Activated naive CD8-positive, alpha-beta T cell (primary cell): ENCODE measurements around the gene CTBP1.

Experiments
- H3K27ac Mint-ChIP-seq: one replicate; pipeline ENCODE4 v1.8.0; 2021; ENCODE audit warnings: mixed read lengths
- H3K27me3 Mint-ChIP-seq: one replicate; pipeline ENCODE4 v1.8.0; 2021; ENCODE audit warnings: mixed read lengths
- H3K36me3 Mint-ChIP-seq: one replicate; pipeline ENCODE4 v1.8.0; 2021; ENCODE audit warnings: mixed read lengths
- H3K4me1 Mint-ChIP-seq: one replicate; pipeline ENCODE4 v1.8.0; 2021; ENCODE audit warnings: low read depth, mixed read lengths
- H3K4me3 Mint-ChIP-seq: one replicate; pipeline ENCODE4 v1.8.0; 2021; ENCODE audit warnings: mild to moderate bottlenecking, mixed read lengths
- H3K9me3 Mint-ChIP-seq: one replicate; pipeline ENCODE4 v1.8.0; 2021; ENCODE audit warnings: low read depth, mixed read lengths

Gene CTBP1

DNA sequence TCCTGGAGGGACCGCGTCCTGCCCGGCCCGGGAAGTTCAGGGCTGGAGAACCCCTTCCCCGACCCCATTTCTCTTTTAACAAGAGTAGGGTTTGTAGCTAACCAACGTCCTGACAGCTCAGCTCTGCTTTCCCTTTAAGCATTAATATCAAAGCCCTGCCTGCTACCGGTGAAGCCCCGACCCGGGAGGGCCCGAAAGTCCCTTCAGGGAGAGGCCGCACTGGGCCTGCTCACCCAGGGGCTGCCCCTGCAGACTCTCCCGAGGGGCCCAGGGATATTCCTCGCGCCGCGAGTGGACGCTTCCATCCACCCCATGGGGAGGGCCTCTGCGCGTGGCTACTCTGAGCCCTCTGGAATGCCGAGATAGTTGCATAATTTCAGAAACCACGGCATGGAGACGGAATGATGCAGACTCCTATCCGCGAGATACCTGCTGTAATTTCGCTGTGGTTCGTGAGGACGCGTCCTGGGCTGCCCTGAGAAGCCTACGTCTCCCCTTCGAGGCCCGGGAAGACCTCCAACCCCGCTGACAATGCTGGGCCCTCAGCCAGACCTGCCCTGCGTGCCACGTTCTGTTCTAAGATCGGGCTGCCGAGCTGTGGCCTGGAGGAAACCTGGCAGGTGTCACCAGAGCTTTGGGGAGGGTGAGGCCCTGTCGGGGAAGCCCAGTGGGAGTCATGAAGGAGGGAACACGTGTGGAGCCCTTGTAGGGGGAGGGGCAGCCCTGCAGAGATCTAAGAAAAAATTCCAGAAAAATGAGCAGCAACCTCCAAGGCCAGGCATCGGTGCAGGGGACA lies 999 bp upstream of the CTBP1 start:
- Mint-ChIP-seq H3K9me3 (no peaks in the 10 kb centered on the region), H3K4me1 (peaks cover 67% of the 10 kb centered on the region), H3K36me3 (peaks cover 2% of the 10 kb centered on the region), H3K27ac (peak overlapping the region; percentile 96), H3K27me3 (no peaks in the 10 kb centered on the region), H3K4me3 (peak overlapping the region; percentile 87)

DNA sequence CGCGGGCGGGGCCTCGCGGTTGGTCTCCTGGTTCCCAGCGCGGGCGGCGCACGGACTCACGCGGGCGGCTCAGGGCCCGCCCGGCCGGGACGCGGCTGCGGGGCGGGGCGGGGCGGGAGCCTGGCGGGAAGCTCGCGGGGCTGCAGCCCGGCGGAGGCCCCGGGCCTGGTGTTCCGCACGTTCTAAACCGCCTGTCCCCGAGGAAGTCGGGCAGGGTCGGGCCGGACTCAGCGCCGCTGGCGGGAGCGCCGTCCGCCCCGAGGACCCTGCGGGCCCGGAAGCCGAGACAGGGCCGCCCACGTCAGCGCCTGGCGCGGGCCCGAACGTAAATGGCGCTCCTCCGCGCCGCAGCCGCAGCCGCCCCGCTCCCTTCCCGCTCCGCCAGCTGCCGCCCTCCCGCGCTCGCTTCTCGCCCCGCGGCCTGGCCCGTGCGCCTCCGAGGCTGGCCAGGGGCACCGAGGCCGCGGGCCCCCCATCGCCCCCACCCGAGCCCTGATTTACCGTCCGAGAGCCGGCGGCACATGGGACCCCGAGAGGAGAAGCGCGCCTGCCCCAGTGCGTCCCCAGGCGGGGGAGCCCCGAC lies 309 bp upstream of the CTBP1 start:
- peak overlapping the region; percentile 96 for H3K27ac Mint-ChIP-seq
- H3K4me3 Mint-ChIP-seq, result peak overlapping the region; percentile 87
- H3K36me3 Mint-ChIP-seq, result no peaks in the 10 kb centered on the region
- H3K9me3 Mint-ChIP-seq, result no peaks in the 10 kb centered on the region
- H3K27me3 Mint-ChIP-seq, result no peaks in the 10 kb centered on the region
- H3K4me1 Mint-ChIP-seq, result peaks cover 65% of the 10 kb centered on the region

DNA sequence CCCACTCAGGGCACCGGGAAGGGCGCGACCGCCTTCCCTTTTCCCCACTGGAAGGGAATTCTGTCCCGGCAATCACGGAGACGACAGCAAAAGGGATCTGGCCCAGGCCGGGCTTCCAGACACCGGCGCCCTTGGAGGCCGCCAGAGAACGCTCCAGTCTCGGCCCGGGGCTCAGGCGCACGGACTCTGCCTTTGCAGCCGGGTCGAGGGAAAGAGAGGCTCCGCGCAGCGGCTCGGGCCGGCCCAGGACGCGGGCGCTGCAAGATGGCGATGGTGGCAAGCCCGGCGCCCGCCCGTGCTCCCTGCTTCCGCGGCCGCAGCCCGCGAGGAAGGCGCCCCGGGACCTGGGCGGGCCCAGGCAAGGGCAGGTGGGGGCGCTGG lies 1.1 kb downstream of the CTBP1 start:
- H3K9me3 Mint-ChIP-seq, result no peaks in the 10 kb centered on the region
- peaks cover 60% of the 10 kb centered on the region for H3K4me1 Mint-ChIP-seq
- peak overlapping the region; percentile 90 for H3K4me3 Mint-ChIP-seq
- no peaks in the 10 kb centered on the region for H3K27me3 Mint-ChIP-seq
- H3K36me3 Mint-ChIP-seq, result no peaks in the 10 kb centered on the region
- H3K27ac Mint-ChIP-seq, result peak overlapping the region; percentile 64

DNA sequence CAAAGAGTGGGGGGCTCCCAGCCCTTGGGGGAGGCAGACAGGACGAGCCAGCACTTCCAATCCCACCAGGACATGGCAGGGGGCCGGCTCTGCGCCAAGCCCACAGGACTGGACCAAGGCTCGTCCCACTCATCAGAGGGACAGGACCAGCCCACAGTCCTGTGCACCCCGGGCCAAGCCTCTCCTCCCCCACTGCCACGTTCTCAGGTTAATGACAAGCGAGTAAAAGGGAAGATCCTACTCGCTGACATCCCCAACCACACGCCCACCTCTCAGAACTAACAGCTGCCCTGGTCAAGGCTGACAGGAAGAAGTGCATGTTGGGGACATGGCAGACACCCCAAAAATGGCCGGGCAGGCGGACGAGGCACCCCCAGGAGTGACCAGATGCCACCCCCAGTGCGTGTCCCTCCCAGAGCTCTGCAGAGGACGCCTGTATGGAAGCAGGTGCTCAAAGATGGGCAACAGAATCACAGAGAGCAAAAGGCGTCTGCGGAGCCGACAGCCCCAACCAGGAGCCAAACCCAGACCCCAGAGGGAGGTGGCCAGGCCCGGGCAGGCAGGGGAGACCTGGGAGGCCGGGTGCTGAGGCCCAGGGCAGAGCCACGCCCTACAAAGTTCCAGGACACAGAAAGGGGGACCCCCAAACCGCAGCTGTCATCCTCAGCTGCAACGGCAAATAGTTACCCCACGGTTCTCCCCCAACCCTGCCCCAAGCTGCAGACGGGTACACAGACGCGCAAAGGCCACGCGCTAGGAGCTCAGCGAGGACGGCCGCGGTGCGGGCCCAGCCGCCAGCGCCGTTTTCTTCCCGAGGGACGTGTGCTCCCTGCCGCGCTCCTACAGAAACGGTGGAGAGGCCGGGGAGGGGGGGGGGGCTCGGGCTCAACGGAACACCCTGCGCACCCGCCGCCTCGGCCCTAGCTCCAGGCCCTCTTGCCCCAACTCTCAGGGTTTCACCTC lies 1.7 kb downstream of the CTBP1 start:
- H3K36me3 Mint-ChIP-seq, result no peaks in the 10 kb centered on the region
- no peaks in the 10 kb centered on the region for H3K9me3 Mint-ChIP-seq
- peaks cover 63% of the 10 kb centered on the region for H3K4me1 Mint-ChIP-seq
- peak overlapping the region; percentile 90 for H3K4me3 Mint-ChIP-seq
- no peaks in the 10 kb centered on the region for H3K27me3 Mint-ChIP-seq
- H3K27ac Mint-ChIP-seq, result peak overlapping the region; percentile 90

DNA sequence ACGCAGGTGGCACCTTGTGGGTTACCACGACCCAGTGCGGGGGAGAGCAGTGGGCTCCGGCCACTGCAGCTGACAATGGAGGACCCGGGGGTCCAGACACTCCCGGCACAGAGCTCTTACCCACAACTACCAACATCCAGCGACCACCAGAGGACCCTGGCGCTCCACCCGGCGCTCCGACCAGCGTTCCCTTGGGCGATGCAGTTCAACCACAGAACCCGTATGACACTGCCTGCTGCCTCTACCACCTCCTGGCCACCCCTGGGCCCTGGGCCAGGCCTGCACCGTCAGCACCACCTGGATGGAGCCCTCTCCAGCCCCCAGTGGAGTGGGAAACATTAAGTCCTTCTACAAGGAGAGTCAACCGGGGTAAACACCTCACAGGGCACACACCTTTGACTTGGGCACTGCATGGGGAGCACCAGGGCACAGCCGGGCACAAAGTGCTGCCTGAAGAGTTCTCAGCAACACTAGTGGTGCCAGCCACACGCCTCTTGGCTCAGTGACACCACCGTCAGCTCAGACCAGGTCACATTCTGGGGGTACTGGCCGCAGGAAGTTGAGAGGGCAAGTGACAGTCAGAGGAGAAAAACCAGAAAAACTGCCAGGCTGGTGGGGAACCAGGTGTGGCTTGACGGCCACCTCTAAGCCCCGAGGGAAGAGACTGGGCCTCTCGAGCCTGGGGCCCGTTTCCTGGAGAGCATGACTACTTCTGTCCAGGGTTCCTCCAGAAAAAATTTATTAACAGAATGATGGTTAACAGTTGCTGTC lies 2.6 kb downstream of the CTBP1 start:
- Mint-ChIP-seq H3K4me3 (peak overlapping the region; percentile 90), H3K9me3 (no peaks in the 10 kb centered on the region), H3K36me3 (no peaks in the 10 kb centered on the region), H3K4me1 (peaks cover 59% of the 10 kb centered on the region), H3K27me3 (no peaks in the 10 kb centered on the region), H3K27ac (peak overlapping the region; percentile 90)

DNA sequence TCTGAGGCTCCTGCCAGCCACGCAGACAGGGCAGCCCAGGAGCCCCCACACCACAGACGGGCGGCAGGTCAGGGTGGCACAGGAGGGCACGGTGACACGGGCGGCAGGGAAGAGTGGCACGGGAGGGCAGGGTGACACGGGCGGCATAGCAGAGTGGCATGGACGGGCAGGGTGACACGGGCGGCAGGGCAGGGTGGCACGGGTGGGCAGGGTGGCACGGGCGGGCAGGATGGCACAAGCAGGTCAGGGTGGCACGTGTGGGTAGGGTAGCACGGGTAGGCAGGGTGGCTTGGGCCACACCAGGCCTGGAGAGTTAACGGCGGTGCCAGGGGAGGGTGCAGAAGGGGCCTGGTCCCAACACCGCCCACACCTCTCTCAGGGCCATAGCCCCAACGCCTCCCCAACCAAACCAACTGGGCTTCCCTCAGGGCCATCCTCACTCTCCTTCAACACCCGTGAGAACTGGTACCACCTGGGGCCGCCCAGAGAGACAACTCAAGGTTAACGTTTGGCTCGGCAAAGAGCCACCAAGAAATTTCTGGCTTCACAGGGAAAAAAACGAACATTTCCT lies 3.4 kb downstream of the CTBP1 start:
- Mint-ChIP-seq H3K27ac (peak overlapping the region; percentile 50), H3K4me3 (peak overlapping the region; percentile 90), H3K9me3 (no peaks in the 10 kb centered on the region), H3K4me1 (peaks cover 52% of the 10 kb centered on the region), H3K36me3 (no peaks in the 10 kb centered on the region), H3K27me3 (no peaks in the 10 kb centered on the region)

DNA sequence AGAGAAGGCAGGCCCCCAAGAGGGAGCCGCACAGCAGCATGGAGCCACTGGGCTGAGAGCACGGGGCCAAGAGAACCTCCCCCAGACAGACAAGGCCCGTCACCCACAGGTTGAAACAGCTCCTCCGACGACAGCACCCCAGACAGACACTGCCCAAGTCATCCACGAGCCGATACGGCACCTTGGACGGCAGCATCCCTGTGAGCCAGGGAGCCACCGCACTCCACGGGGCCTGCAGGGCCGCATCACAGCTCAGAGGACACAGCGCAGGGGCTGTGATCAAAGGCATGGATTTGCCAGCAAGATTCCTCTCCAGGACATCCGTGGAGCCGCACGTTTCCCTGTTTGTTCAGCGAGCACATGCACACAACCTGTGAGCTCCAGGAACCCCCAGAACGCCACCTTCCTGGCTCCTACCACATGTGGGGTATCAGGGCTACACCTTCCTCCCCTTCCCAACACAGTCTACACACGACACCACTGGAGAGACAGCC lies 3.9 kb downstream of the CTBP1 start:
- H3K27me3 Mint-ChIP-seq, result no peaks in the 10 kb centered on the region
- H3K9me3 Mint-ChIP-seq, result no peaks in the 10 kb centered on the region
- H3K4me1 Mint-ChIP-seq, result peaks cover 47% of the 10 kb centered on the region
- H3K4me3 Mint-ChIP-seq, result peak overlapping the region; percentile 60
- H3K27ac Mint-ChIP-seq, result peak overlapping the region; percentile 73
- no peaks in the 10 kb centered on the region for H3K36me3 Mint-ChIP-seq

DNA sequence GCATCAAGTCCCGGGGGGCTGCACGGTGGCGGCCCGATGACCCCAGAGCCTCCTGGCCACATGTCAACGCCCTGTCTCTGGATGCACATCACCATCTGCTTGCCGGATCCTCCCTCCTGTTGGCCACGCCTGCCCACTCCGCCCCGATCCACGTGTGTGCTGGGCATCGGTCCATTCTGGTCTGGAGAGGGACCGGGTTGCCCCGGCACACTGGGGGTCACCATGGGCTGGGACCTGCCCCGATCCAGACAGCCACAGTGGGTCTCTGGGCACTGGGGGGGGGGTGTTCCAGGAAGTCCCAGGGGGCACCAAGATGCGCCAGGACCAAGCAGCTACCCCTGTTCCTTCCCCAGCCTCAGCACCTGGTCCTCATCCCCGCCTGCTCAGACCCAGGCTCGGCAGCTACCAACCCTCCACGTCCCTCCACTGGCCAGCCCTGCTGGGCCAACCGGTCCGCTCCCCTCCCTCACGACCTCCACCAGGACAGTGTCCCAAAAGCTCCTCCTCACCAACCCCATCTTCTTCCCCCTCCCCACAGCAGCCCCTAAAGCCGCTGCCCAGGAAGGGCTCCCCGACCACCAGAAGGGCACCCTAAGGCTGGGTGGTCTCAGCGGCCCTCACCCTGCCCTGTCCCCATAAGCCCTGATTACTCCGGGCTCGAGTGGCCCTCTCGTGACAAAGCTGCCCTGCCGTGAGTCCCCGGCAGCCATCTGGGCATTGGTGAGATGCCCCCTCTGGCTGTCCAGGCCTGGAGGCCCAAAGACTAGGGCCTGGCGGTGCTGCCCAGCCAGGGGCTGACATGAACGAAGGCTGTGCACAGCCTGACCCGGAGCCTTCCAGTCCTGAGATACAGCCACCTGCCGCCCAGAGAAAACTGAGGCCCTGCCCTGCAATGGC lies 4.6 kb downstream of the CTBP1 start:
- Mint-ChIP-seq H3K4me1 (peaks cover 47% of the 10 kb centered on the region), H3K36me3 (no peaks in the 10 kb centered on the region), H3K9me3 (no peaks in the 10 kb centered on the region), H3K27me3 (no peaks in the 10 kb centered on the region), H3K4me3 (peak overlapping the region; percentile 60), H3K27ac (peak overlapping the region; percentile 73)

DNA sequence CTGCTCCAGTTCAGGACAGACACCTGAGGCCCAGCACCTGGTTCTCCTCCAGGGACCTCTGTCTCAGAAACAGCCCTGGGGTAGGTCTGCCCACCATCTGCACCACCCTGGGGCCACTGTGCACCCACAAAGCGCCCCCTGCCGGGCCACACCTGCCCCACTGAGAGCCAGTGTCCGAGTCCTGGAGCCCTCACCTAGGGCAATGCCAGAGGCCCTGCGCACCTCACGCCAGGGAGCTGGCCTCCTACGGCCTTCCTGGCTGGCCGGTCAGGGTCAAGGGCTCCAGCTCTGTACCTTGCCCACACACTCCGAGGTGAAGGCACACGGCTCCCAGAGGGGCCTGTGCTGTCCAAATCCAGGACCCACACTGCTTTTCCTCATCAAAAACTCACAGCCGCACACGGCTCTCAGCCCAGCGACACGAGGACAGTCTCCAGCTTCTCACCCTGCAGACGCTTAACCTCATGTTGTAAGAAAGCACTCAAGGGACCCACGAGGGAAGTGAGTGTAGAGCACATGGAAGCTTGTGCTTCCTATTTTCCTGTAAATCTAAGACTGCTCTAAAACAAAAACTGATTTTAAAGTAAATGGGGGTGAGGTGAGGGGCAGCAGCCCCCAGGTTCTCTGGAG lies 5.4 kb downstream of the CTBP1 start:
- Mint-ChIP-seq H3K27me3 (no peaks in the 10 kb centered on the region), H3K36me3 (no peaks in the 10 kb centered on the region), H3K27ac (peak overlapping the region; percentile 50), H3K9me3 (no peaks in the 10 kb centered on the region), H3K4me3 (peak overlapping the region; percentile 46), H3K4me1 (peaks cover 47% of the 10 kb centered on the region)

DNA sequence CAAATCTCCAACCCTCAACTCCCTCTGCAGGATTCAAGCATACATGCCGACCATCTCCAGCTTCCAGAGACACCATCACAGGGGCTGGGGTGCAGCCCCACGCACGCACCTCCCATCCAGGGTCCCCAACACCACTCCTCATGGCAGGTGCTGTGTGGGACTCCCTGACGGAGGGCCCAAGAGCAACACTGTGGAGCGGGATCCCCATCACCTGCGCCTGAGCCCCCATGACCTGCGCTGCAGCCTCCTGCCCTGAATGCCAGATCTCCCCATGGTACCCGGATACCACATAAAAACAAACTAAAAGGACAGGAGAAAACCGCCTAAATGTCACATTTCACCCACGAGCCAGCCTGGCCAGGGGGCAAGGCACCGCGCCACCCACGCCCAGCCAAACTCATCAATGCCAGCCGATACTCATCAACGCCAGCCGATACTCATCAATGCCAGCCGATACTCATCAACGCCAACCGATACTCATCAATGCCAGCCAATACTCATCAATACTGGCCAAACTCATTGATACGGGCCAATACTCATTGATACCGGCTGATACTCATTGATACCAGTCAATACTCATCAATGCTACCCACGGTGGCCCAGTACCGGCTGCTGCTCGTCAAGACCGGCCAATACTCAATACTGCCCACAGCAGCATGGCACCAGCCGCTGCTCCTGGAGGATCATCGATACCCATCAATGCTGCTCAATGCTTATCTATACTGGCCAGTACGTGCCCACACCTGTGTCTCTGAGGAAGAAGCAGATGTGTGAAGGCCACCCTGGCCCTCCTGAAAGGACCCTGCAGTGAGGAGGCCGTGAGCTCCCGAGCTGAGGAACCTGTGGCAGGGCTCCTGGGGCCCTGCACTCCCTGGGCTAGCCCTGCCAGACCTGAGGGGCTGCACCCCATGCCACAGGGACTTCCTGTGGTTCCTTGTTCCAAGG lies 6.2 kb downstream of the CTBP1 start:
- Mint-ChIP-seq H3K4me1 (peaks cover 47% of the 10 kb centered on the region), H3K27me3 (no peaks in the 10 kb centered on the region), H3K9me3 (no peaks in the 10 kb centered on the region), H3K27ac (peak overlapping the region; percentile 76), H3K4me3 (peak overlapping the region; percentile 6), H3K36me3 (no peaks in the 10 kb centered on the region)

DNA sequence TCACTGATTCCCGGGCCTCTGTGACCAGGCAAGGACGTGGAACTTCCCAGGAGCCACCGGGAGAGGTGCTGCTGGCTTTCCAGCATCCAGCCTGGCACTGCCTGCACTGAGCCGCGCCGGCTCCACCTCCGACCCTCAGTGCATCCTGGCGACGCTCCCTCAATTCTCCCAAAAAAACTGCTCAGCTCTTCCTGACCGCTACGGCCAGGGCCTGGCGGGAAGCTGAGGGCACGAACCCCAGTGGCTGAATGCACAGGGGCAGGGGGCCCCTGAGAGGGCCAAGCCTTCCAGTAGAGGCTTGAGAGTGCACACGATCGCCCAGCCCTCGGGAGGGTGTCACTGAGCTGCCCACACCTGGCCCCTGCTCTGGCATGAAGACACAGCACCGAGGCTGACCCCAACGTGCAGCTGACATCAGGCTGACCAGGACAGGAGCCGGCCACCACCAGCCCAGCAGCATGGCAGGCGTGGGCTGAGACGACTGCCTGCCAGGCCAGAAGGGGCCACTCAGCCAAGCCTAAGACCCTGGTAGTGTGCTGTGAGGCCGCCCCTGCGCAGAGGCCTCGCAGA lies 6.9 kb downstream of the CTBP1 start:
- no peaks in the 10 kb centered on the region for H3K36me3 Mint-ChIP-seq
- peaks cover 45% of the 10 kb centered on the region for H3K4me1 Mint-ChIP-seq
- H3K27me3 Mint-ChIP-seq, result no peaks in the 10 kb centered on the region
- H3K27ac Mint-ChIP-seq, result no peak overlapping the region
- no peaks in the 10 kb centered on the region for H3K9me3 Mint-ChIP-seq
- no peak overlapping the region for H3K4me3 Mint-ChIP-seq

DNA sequence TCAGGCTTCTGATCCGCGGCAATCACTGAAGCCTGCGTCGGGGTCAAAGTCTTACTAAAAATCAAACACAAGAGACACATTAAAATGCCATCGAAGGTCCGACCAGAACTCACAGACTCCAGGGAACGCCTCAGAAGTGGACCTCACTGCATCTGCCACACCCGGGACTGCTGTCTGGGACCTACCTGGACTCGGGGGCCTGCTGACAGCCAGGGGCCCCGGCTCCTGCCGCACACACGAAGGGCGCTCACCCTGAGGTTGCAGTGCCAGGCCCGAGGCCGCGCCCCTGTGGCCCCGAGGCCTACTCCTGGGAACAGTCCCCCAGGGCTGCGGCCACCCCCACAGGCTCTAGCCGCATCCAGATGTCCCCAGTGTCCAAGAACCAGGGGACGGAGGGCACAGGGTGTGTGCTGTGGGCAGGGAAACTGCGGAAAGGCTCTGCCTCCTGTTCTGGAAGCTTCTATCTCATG lies 7.4 kb downstream of the CTBP1 start:
- H3K36me3 Mint-ChIP-seq, result no peaks in the 10 kb centered on the region
- H3K27ac Mint-ChIP-seq, result no peak overlapping the region
- H3K4me1 Mint-ChIP-seq, result peaks cover 40% of the 10 kb centered on the region
- H3K27me3 Mint-ChIP-seq, result no peaks in the 10 kb centered on the region
- no peaks in the 10 kb centered on the region for H3K9me3 Mint-ChIP-seq
- no peak overlapping the region for H3K4me3 Mint-ChIP-seq
